NCI-H2029 treated with DMSO at 0.1 percent for 48 hours (cell line): ENCODE measurements around the gene SFXN3.

Experiments used
- DNase-seq: peaks from one replicate; lab custom pipeline; 2025; lab: John Stamatoyannopoulos, UW

The SFXN3 gene

GRCh38 chr10:101035916-101036702 is 5.1 kb downstream of the SFXN3 start:
- no peak for DNase-seq

GRCh38 chr10:101036726-101037125 is 5.7 kb downstream of the SFXN3 start:
- no peak for DNase-seq

- DNase-seq, result no peak
Measured at GRCh38 chr10:101038484-101038883, 7.5 kb downstream of the SFXN3 start.

- no peak for DNase-seq
Measured at GRCh38 chr10:101040061-101040460, 9.0 kb downstream of the SFXN3 start.

- DNase-seq, result no peak
Measured at GRCh38 chr10:101040851-101041250, 9.8 kb downstream of the SFXN3 start.

GRCh38 chr10:101041252-101041761 is 10.3 kb downstream of the SFXN3 start:
- DNase-seq, result no peak

- DNase-seq, result no peak
Measured at GRCh38 chr10:101042118-101042517, 11.1 kb downstream of the SFXN3 start.

GRCh38 chr10:101042667-101043362 is 11.8 kb downstream of the SFXN3 start:
- DNase-seq, result peak; percentile 82

GRCh38 chr10:101043363-101043707 is 12.3 kb downstream of the SFXN3 start:
- no peak for DNase-seq

- DNase-seq, result no peak
Measured at GRCh38 chr10:101044117-101044516, 13.1 kb downstream of the SFXN3 start.

GRCh38 chr10:101046332-101047238 is 15.6 kb downstream of the SFXN3 start:
- DNase-seq, result no peak

GRCh38 chr10:101047268-101047667 is 16.2 kb downstream of the SFXN3 start:
- DNase-seq, result no peak

- DNase-seq, result no peak
Measured at GRCh38 chr10:101047961-101048892, 17.2 kb downstream of the SFXN3 start.

- DNase-seq, result no peak
Measured at GRCh38 chr10:101050208-101051069, 19.4 kb downstream of the SFXN3 start.

- no peak for DNase-seq
Measured at GRCh38 chr10:101052285-101052684, 21.3 kb downstream of the SFXN3 start.

- no peak for DNase-seq
Measured at GRCh38 chr10:101053516-101053915, 22.5 kb downstream of the SFXN3 start.

- no peak for DNase-seq
Measured at GRCh38 chr10:101054351-101054750, 23.3 kb downstream of the SFXN3 start.

GRCh38 chr10:101054876-101055275 is 23.8 kb downstream of the SFXN3 start:
- no peak for DNase-seq

- no peak for DNase-seq
Measured at GRCh38 chr10:101055411-101055810, 24.4 kb downstream of the SFXN3 start.
